DND-41 (cell line): Measurements from ENCODE around the gene COX10.

Source experiments
- ATAC-seq: fragments of 200-7000 bp; cut with Tn5 transposase; 3 replicates; pipeline ENCODE4 v1.9.1; 2021; ENCODE audit warnings: low read depth; ENCODE audit not compliant: insufficient read depth
- DNase-seq: peaks from one replicate; pipeline ENCODE4 v3.0.0-alpha.2; 2020
- H2AFZ ChIP-seq: 2 replicates; pipeline ENCODE4 v1.6.0; 2012; ENCODE audit warnings: low read depth, low read length
- H3K27ac ChIP-seq: 2 replicates; pipeline ENCODE4 v1.5.1; 2012; ENCODE audit warnings: low read length, inconsistent platforms
- H3K27me3 ChIP-seq: fragments of 200-600 bp; sonication (generic); 2 replicates; pipeline ENCODE4 v1.6.0; 2012; ENCODE audit warnings: low read length, mild to moderate bottlenecking, inconsistent platforms; ENCODE audit not compliant: insufficient read depth, poor library complexity
- H3K36me3 ChIP-seq: 2 replicates; pipeline ENCODE4 v1.5.1; 2012; ENCODE audit warnings: low read length, inconsistent platforms; ENCODE audit not compliant: insufficient read depth
- H3K4me1 ChIP-seq: 2 replicates; pipeline ENCODE4 v1.5.1; 2012; ENCODE audit warnings: mild to moderate bottlenecking, low read length; ENCODE audit not compliant: insufficient read depth
- H3K4me2 ChIP-seq: 2 replicates; pipeline ENCODE4 v1.6.0; 2012; ENCODE audit warnings: mild to moderate bottlenecking, moderate library complexity, low read length, inconsistent platforms; ENCODE audit not compliant: insufficient read depth
- H3K4me3 ChIP-seq, 2 experiments: fragments of 200-600 bp in 1 of 2; shearing (Covaris generic) in 1 of 2; 2 replicates each; pipeline ENCODE4 v1.5.1; 2012 to 2016; ENCODE audit warnings: inconsistent platforms in 2 of 2, low read length in 2 of 2, mild to moderate bottlenecking in 2 of 2, low read depth in 1 of 2, moderate library complexity in 1 of 2
- H3K79me2 ChIP-seq: 2 replicates; pipeline ENCODE4 v1.6.0; 2012; ENCODE audit warnings: low read length, inconsistent platforms; ENCODE audit not compliant: insufficient read depth
- H3K9ac ChIP-seq: 2 replicates; pipeline ENCODE4 v1.6.0; 2012; ENCODE audit warnings: low read depth, mild to moderate bottlenecking, inconsistent platforms, low read length, moderate library complexity
- H3K9me3 ChIP-seq: 2 replicates; pipeline ENCODE4 v1.5.1; 2012; ENCODE audit warnings: low read length, moderate library complexity, mild to moderate bottlenecking, inconsistent platforms; ENCODE audit not compliant: insufficient read depth, severe bottlenecking
- H4K20me1 ChIP-seq: 2 replicates; pipeline ENCODE4 v1.6.0; 2012; ENCODE audit warnings: low read length; ENCODE audit not compliant: insufficient read depth
- EZH2 ChIP-seq: IDR thresholded peaks from 3 replicates; pipeline ENCODE4 v1.6.1; 2012; ENCODE audit warnings: borderline replicate concordance, low read depth, mild to moderate bottlenecking, moderate library complexity, low read length, inconsistent platforms; ENCODE audit not compliant: severe bottlenecking
- TF ChIP-seq, protein P1 (sequence below): IDR thresholded peaks from 2 replicates; pipeline ENCODE4 v1.5.1; 2012; ENCODE audit warnings: borderline replicate concordance, low read length, moderate library complexity, mild to moderate bottlenecking; ENCODE audit not compliant: poor library complexity, severe bottlenecking; ENCODE audit errors: extremely low read depth

COX10 gene

DNA sequence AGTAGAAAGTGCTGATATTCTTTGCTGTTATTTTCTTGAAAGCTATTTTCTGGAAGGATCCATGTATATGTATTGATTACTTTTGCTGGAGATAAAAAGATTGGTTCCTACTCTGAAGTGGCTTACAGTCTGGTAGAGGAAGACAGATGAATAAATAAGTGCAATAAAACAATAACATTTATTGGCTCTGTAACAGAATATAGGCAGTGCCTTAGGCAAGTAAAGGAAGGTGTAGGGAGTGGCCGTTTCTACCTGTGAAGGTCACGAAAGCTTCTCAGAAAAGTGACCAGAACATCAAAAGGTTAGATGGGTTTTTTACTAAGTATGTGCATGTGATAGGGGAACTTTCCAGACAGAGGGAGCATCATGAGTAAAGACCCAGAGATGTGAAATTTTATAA, 43.1 kb downstream of the COX10 start:
- no peak overlapping the region for H2AFZ ChIP-seq
- TF ChIP-seq EZH2 = no peak
- TF ChIP-seq, protein P1, sequence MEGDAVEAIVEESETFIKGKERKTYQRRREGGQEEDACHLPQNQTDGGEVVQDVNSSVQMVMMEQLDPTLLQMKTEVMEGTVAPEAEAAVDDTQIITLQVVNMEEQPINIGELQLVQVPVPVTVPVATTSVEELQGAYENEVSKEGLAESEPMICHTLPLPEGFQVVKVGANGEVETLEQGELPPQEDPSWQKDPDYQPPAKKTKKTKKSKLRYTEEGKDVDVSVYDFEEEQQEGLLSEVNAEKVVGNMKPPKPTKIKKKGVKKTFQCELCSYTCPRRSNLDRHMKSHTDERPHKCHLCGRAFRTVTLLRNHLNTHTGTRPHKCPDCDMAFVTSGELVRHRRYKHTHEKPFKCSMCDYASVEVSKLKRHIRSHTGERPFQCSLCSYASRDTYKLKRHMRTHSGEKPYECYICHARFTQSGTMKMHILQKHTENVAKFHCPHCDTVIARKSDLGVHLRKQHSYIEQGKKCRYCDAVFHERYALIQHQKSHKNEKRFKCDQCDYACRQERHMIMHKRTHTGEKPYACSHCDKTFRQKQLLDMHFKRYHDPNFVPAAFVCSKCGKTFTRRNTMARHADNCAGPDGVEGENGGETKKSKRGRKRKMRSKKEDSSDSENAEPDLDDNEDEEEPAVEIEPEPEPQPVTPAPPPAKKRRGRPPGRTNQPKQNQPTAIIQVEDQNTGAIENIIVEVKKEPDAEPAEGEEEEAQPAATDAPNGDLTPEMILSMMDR = no peak
- no peak overlapping the region for H3K4me3 ChIP-seq
- H3K4me2 ChIP-seq = no peak overlapping the region
- ATAC-seq = no peak
- no peak overlapping the region for H3K9ac ChIP-seq
- no peak for DNase-seq
- H4K20me1 ChIP-seq = peaks cover 5% of the 10 kb centered on the region
- no peaks in the 10 kb centered on the region for H3K4me1 ChIP-seq
- no peak overlapping the region for H3K27ac ChIP-seq
- no peaks in the 10 kb centered on the region for H3K9me3 ChIP-seq
- no peaks in the 10 kb centered on the region for H3K27me3 ChIP-seq
- no peaks in the 10 kb centered on the region for H3K36me3 ChIP-seq
- H3K79me2 ChIP-seq = peaks cover 2% of the 10 kb centered on the region; the same call in 1 of the 2 replicates

DNA sequence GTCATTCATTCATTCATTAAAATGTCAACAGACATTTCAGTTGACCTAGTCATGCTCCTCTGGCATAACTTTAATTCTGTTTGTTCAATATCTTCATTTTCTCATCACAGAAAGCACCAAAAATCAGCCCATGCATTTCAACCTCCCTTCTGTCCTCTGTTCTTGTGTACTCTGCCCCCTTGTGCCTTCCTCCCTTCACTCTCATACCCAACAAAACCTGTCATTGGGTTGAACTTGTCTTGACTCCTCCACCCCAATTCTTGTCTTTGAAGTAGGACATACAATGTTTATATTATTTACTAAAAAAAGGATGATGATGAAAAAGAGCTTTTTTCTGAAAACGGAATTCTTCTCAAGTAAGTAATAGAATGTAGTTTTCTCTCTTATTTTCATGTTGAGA, 43.8 kb downstream of the COX10 start:
- H3K27ac ChIP-seq = no peak overlapping the region
- H3K27me3 ChIP-seq = no peaks in the 10 kb centered on the region
- H3K9me3 ChIP-seq = no peaks in the 10 kb centered on the region
- no peak overlapping the region for H2AFZ ChIP-seq
- H4K20me1 ChIP-seq = peaks cover 8% of the 10 kb centered on the region
- H3K9ac ChIP-seq = no peak overlapping the region
- DNase-seq (no peak), ATAC-seq (no peak)
- no peaks in the 10 kb centered on the region for H3K4me1 ChIP-seq
- H3K4me2 ChIP-seq = no peak overlapping the region
- H3K4me3 ChIP-seq = no peak overlapping the region
- peaks cover 7% of the 10 kb centered on the region; the same call in 1 of the 2 replicates for H3K79me2 ChIP-seq
- H3K36me3 ChIP-seq = no peaks in the 10 kb centered on the region
- TF ChIP-seq EZH2 = no peak
- TF ChIP-seq, protein P1 = no peak

DNA sequence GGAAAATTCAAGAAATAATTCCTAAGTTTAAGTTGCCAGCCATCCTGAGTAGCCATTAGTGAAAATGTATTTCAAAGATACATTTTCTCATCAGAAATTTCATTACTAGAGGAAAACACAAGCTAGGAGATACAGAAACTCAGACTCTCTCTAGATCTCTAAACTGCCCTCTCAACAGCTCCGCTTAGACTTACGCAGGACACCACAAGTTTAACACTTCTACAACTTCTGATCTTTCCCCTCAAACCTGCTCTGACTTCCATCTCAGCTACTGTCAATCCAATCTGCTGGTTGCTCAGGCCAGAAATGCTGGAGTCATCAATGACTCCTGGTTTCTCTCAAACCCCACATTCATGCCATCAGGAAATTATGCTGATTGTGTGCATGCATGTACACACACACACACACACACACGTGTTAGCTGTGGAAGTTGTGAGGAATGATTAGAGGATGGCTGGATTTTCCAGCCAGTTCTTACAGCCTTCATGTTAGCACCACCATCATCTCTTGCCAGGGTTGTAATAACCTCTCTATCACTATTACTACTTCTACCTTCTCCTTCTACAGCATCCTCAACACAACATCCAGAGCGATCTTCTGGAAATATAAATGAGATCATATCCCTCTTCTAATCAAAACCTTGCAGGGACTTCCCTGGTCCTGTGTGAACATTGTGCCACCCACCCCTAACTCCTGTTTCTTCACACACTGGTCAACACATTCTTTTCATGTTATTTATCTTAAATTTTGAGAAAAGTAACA, 47.1 kb downstream of the COX10 start:
- DNase-seq = no peak
- H2AFZ ChIP-seq = no peak overlapping the region
- H3K27me3 ChIP-seq = no peaks in the 10 kb centered on the region
- H3K36me3 ChIP-seq = no peaks in the 10 kb centered on the region
- H3K79me2 ChIP-seq = peaks cover 16% of the 10 kb centered on the region; the same call in 1 of the 2 replicates
- no peak overlapping the region for H3K4me2 ChIP-seq
- no peak for ATAC-seq
- H3K9me3 ChIP-seq = no peaks in the 10 kb centered on the region
- no peaks in the 10 kb centered on the region for H3K4me1 ChIP-seq
- peaks cover 10% of the 10 kb centered on the region for H4K20me1 ChIP-seq
- H3K4me3 ChIP-seq = no peak overlapping the region
- H3K9ac ChIP-seq = no peak overlapping the region
- H3K27ac ChIP-seq = no peak overlapping the region
- TF ChIP-seq EZH2 = no peak
- TF ChIP-seq, protein P1 = no peak
